Hematopoietic multipotent progenitor cell (in vitro differentiated cells): ENCODE results near the gene CCNE1. TPM values are rescaled to one million over a fixed set of nuclear protein-coding genes. Genes with fewer than 3 reads are reported as not detected.

Experiments
- DNase-seq, 3 donors: peaks; one replicate each; pipeline ENCODE4 v3.0.0-alpha.2; 2011 to 2015; ENCODE audit warnings: low read depth in 2 of 3, low spot score in 2 of 3
- total RNA-seq: library from RNA; depleted of rRNA; stranded (reverse); fragments of >200 nt; gene quantifications from one replicate; pipeline ENCODE4 v1.2.3, GENCODE V29; 2012

The CCNE1 gene
- total RNA-seq, 1 donor: 4.0 TPM

GRCh38 chr19:29872224-29872731 lies 60.5 kb downstream of the CCNE1 start:
- peak in 1 of 3 donors; percentile 24 for DNase-seq

GRCh38 chr19:29873024-29873800 lies 61.4 kb downstream of the CCNE1 start:
- peak; percentile 54 to 69 (median 65) for DNase-seq

Other genes starting within 250 kb of the CCNE1 start
- 32.9 TPM for gene POP4, start 205.7 kb upstream of the CCNE1 start, total RNA-seq
- gene PLEKHF1, start 146.5 kb upstream of the CCNE1 start, total RNA-seq: 9.4 TPM
- gene C19orf12, start 96.7 kb upstream of the CCNE1 start, total RNA-seq: 15.9 TPM
- 27.5 TPM for gene URI1, start 130.2 kb downstream of the CCNE1 start, total RNA-seq